PC-9 (cell line): Measurements from ENCODE around the gene PDE4C. TPM values are rescaled to one million over a fixed set of nuclear protein-coding genes. Genes with fewer than 3 reads are reported as not detected.

Source experiments
- BruUV-seq: library from RNA; stranded (reverse); fragments of 400-500 nt; replicated peaks from 2 replicates; lab custom pipeline; 2021; lab: Mats Ljungman, UMichigan
- CTCF ChIA-PET: fragments of 300-600 bp; sonication (Branson Sonifier 250); formaldehyde crosslinking; loops from one replicate; lab custom pipeline; 2022; ENCODE audit warnings: antibody characterized with exemption; lab: Charles Lee
- POLR2A ChIA-PET: fragments of 300-600 bp; sonication (Branson Sonifier 250); formaldehyde crosslinking; loops from one replicate; lab custom pipeline; 2022; ENCODE audit warnings: antibody characterized with exemption; ENCODE audit not compliant: unreplicated experiment; lab: Charles Lee
- DNase-seq, 2 experiments: peaks; one replicate each; pipeline versions ENCODE4 v3.0.0 to v3.0.0-alpha.2; 2015 to 2022; ENCODE audit warnings: mixed read lengths in 1 of 2
- H2AFZ ChIP-seq: fragments of 200-600 bp; sonication (generic); 2 replicates; pipeline ENCODE4 v1.8.1; 2017; ENCODE audit warnings: antibody characterized with exemption
- H3F3A ChIP-seq: fragments of 200-600 bp; sonication (generic); 2 replicates; pipeline ENCODE4 v1.8.1; 2017; ENCODE audit warnings: antibody characterized with exemption, mild to moderate bottlenecking, low read depth; ENCODE audit not compliant: insufficient read depth
- H3K27ac ChIP-seq: fragments of 200-600 bp; sonication (generic); 2 replicates; pipeline ENCODE4 v1.6.1; 2016; ENCODE audit warnings: mixed run types
- H3K27me3 ChIP-seq: fragments of 200-600 bp; sonication (generic); 2 replicates; pipeline ENCODE4 v1.6.1; 2016; ENCODE audit warnings: low read depth, mixed run types; ENCODE audit not compliant: insufficient read depth
- H3K36me3 ChIP-seq: fragments of 200-600 bp; sonication (generic); 2 replicates; pipeline ENCODE4 v1.6.1; 2016; ENCODE audit warnings: low read depth, mixed run types
- H3K4me1 ChIP-seq: fragments of 200-600 bp; sonication (generic); replicated peaks from 2 replicates; pipeline ENCODE4 v1.6.1; 2016; ENCODE audit warnings: mixed run types; ENCODE audit not compliant: insufficient read depth
- H3K4me2 ChIP-seq: fragments of 200-600 bp; sonication (generic); 2 replicates; pipeline ENCODE4 v1.6.1; 2017; ENCODE audit warnings: mixed run types
- H3K4me3 ChIP-seq: fragments of 200-600 bp; sonication (generic); 2 replicates; pipeline ENCODE4 v1.6.1; 2016; ENCODE audit warnings: mixed run types
- H3K79me2 ChIP-seq: fragments of 200-600 bp; sonication (generic); 2 replicates; pipeline ENCODE4 v1.6.1; 2017; ENCODE audit warnings: low read depth, mixed run types
- H3K9me2 ChIP-seq: fragments of 200-600 bp; sonication (generic); 2 replicates; pipeline ENCODE4 v1.8.1; 2017; ENCODE audit warnings: mild to moderate bottlenecking; ENCODE audit not compliant: insufficient read depth
- H3K9me3 ChIP-seq: fragments of 200-600 bp; sonication (generic); 2 replicates; pipeline ENCODE4 v1.8.1; 2016; ENCODE audit warnings: low read depth; ENCODE audit not compliant: insufficient read depth
- H4K20me1 ChIP-seq: fragments of 200-600 bp; sonication (generic); 2 replicates; pipeline ENCODE4 v1.8.1; 2017; ENCODE audit not compliant: insufficient read depth
- CTCF ChIP-seq: fragments of 200-600 bp; sonication (generic); conservative IDR thresholded peaks from 2 replicates; pipeline ENCODE4 v1.6.1; 2017; ENCODE audit warnings: mixed run types, antibody characterized with exemption, mild to moderate bottlenecking, moderate library complexity
- EZH2 ChIP-seq: fragments of 200-600 bp; sonication (generic); IDR thresholded peaks from 2 replicates; pipeline ENCODE4 v1.8.0; 2017; ENCODE audit warnings: antibody characterized with exemption, low read depth
- intact Hi-C: fragments of 100-400 bp; cut with micrococcal nuclease; formaldehyde crosslinking; loops from one replicate; pipeline ENCODE4 v1.10.0; 2022; ENCODE audit not compliant: unreplicated experiment
- total RNA-seq: library from RNA; stranded (reverse); gene quantifications from 2 replicates; pipeline ENCODE4 v1.2.3, GENCODE V29; 2021

Gene PDE4C
- total RNA-seq, 1 experiment from 2014 or later, result 2.2 TPM

GRCh38 chr19:18197941-18198340, 28.3 kb downstream of the PDE4C start:
- Histone ChIP-seq H3F3A (peaks cover 6% of the 10 kb centered on the region; the same call in 1 of the 2 replicates), H3K36me3 (no peaks in the 10 kb centered on the region), H3K4me1 (peaks cover 9% of the 10 kb centered on the region), H3K4me3 (no peak overlapping the region), H3K9me2 (no peaks in the 10 kb centered on the region), H3K27ac (no peak overlapping the region), H4K20me1 (no peaks in the 10 kb centered on the region), H2AFZ (no peak overlapping the region), H3K79me2 (peaks cover 12% of the 10 kb centered on the region), H3K9me3 (no peaks in the 10 kb centered on the region), H3K27me3 (no peaks in the 10 kb centered on the region), H3K4me2 (no peak overlapping the region)
- CTCF ChIA-PET, result interaction anchor here (0.6 kb wide), 1 partner anchor 189 kb away, joined by 5 read pairs; no protein-coding TSS in a partner anchor
- DNase-seq, result no peak
- BruUV-seq, result no TSS peak
- POLR2A ChIA-PET, result interaction anchor here (0.8 kb wide), 1 partner anchor 197 kb away, joined by 3 read pairs; no protein-coding TSS in a partner anchor
- intact Hi-C loops, result no loop called here
- TF ChIP-seq CTCF (no peak), EZH2 (no peak)

- H3K4me1 ChIP-seq, result peaks cover 7% of the 10 kb centered on the region
- intact Hi-C loops, result no loop called here
- no peak overlapping the region for H2AFZ ChIP-seq
- H3K9me2 ChIP-seq, result no peaks in the 10 kb centered on the region
- no TSS peak for BruUV-seq
- no peak overlapping the region for H3K4me2 ChIP-seq
- no peaks in the 10 kb centered on the region for H3K36me3 ChIP-seq
- peaks cover 9% of the 10 kb centered on the region for H3F3A ChIP-seq
- no peaks in the 10 kb centered on the region for H3K27me3 ChIP-seq
- H3K9me3 ChIP-seq, result no peaks in the 10 kb centered on the region
- no peak overlapping the region for H3K27ac ChIP-seq
- POLR2A ChIA-PET, result interaction anchor here (0.8 kb wide), 1 partner anchor 196 kb away, joined by 3 read pairs; no protein-coding TSS in a partner anchor
- H3K4me3 ChIP-seq, result no peak overlapping the region
- H4K20me1 ChIP-seq, result no peaks in the 10 kb centered on the region
- H3K79me2 ChIP-seq, result peaks cover 12% of the 10 kb centered on the region
- CTCF ChIA-PET, result no interaction called here
- TF ChIP-seq EZH2, result no peak
- no peak for TF ChIP-seq CTCF
- no peak for DNase-seq
These were observed 28.9 kb downstream of the PDE4C start for GRCh38 chr19:18197306-18197705.

- Histone ChIP-seq H3K36me3 (no peaks in the 10 kb centered on the region), H3K4me1 (peaks cover 10% of the 10 kb centered on the region), H3K9me3 (no peaks in the 10 kb centered on the region), H3K79me2 (peaks cover 12% of the 10 kb centered on the region), H3K27me3 (no peaks in the 10 kb centered on the region), H3K9me2 (no peaks in the 10 kb centered on the region), H4K20me1 (no peaks in the 10 kb centered on the region), H3K4me2 (no peak overlapping the region), H3K27ac (no peak overlapping the region), H3F3A (peaks cover 17% of the 10 kb centered on the region), H3K4me3 (no peak overlapping the region), H2AFZ (no peak overlapping the region)
- CTCF ChIA-PET, result no interaction called here
- POLR2A ChIA-PET, result no interaction called here
- DNase-seq, result no peak
- BruUV-seq, result no TSS peak
- TF ChIP-seq CTCF (no peak), EZH2 (no peak)
- intact Hi-C loops, result no loop called here
These were observed 29.8 kb downstream of the PDE4C start for GRCh38 chr19:18196511-18196845.
